OCI-LY7 (cell line): ENCODE measurements around the gene AATF.

Experiments used
- CTCF ChIP-seq: fragments of 200-600 bp; sonication (generic); conservative IDR thresholded peaks from 2 replicates; pipeline ENCODE4 v1.5.1; 2014; ENCODE audit warnings: mild to moderate bottlenecking, antibody characterized with exemption, low read length, moderate library complexity, mixed read lengths
- EZH2phosphoT487 ChIP-seq: fragments of 200-600 bp; sonication (generic); IDR thresholded peaks from 2 replicates; pipeline ENCODE4 v1.6.1; 2018; ENCODE audit warnings: low read depth, borderline replicate concordance, mild to moderate bottlenecking, mixed run types, antibody characterized with exemption, low read length, moderate library complexity, mixed read lengths

GRCh38 chr17:36934692-36935630, 13.8 kb upstream of the AATF start:
- TF ChIP-seq CTCF (no peak), EZH2phosphoT487 (no peak)
